ENCODE results near the gene CDKAL1.

DNA sequence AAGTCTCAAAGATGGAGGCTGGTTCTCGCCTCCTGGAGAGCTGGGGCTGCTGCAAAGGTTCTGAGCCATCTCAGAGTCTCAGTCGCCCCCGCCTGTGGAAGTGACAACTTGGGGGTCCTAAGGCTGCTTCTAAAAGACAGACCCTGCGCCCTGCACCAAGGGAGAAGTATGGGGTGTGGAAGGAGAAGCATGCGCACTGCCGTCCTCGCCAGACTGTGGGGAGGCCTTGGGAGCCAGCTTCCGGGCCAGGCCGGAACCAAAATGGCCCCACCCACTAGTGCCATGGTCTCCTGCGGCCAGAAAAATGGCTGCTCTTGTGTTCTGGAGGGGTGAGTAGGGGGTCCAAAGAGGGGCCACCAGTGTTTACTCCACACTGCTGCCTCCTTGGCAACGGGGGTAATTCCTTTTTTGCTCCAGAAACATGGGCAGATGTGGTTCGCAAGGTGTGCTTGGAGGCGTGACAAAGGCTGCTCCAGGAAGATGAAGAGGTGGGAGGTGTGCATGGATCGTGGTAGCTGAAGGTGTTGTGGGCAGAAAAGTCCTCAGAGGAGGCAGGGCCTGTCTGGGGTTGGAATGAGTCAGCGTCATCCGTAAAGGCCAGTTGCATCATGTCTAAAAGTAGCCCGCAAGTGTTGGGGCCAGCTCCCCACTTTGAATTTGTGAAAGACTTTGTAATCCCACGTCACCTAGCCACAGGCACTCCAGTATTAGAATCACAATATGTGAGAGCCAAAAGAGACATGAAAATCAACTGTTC is 729.5 kb downstream of the CDKAL1 start:
- TF ChIP-seq, protein P1, sequence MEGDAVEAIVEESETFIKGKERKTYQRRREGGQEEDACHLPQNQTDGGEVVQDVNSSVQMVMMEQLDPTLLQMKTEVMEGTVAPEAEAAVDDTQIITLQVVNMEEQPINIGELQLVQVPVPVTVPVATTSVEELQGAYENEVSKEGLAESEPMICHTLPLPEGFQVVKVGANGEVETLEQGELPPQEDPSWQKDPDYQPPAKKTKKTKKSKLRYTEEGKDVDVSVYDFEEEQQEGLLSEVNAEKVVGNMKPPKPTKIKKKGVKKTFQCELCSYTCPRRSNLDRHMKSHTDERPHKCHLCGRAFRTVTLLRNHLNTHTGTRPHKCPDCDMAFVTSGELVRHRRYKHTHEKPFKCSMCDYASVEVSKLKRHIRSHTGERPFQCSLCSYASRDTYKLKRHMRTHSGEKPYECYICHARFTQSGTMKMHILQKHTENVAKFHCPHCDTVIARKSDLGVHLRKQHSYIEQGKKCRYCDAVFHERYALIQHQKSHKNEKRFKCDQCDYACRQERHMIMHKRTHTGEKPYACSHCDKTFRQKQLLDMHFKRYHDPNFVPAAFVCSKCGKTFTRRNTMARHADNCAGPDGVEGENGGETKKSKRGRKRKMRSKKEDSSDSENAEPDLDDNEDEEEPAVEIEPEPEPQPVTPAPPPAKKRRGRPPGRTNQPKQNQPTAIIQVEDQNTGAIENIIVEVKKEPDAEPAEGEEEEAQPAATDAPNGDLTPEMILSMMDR (IDR thresholded peaks at IDR 0.05) = no peak
- TF ChIP-seq CREM (CRISPR knock-in tag; IDR thresholded peaks at IDR 0.05) (no peak), NR2C2 (CRISPR knock-in tag; IDR thresholded peaks at IDR 0.05) (no peak), NR3C1 (CRISPR knock-in tag; conservative IDR thresholded peaks at IDR 0.05; ENCODE audit: low read depth) (no peak)
- TF ChIP-seq, protein P2, sequence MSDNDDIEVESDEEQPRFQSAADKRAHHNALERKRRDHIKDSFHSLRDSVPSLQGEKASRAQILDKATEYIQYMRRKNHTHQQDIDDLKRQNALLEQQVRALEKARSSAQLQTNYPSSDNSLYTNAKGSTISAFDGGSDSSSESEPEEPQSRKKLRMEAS (CRISPR knock-in tag; IDR thresholded peaks at IDR 0.05) = no peak
- TF ChIP-seq, protein P3, sequence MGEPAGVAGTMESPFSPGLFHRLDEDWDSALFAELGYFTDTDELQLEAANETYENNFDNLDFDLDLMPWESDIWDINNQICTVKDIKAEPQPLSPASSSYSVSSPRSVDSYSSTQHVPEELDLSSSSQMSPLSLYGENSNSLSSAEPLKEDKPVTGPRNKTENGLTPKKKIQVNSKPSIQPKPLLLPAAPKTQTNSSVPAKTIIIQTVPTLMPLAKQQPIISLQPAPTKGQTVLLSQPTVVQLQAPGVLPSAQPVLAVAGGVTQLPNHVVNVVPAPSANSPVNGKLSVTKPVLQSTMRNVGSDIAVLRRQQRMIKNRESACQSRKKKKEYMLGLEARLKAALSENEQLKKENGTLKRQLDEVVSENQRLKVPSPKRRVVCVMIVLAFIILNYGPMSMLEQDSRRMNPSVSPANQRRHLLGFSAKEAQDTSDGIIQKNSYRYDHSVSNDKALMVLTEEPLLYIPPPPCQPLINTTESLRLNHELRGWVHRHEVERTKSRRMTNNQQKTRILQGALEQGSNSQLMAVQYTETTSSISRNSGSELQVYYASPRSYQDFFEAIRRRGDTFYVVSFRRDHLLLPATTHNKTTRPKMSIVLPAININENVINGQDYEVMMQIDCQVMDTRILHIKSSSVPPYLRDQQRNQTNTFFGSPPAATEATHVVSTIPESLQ (CRISPR knock-in tag; IDR thresholded peaks at IDR 0.05) = no peak
